CD4-positive, alpha-beta T cell treated with Interleukin-4 for 4 hours (primary cell): ENCODE data around the gene DIO3.

Experiments used
- DNase-seq: peaks from one replicate; pipeline ENCODE4 v3.0.0-alpha.2; 2020

DIO3 gene

DNA sequence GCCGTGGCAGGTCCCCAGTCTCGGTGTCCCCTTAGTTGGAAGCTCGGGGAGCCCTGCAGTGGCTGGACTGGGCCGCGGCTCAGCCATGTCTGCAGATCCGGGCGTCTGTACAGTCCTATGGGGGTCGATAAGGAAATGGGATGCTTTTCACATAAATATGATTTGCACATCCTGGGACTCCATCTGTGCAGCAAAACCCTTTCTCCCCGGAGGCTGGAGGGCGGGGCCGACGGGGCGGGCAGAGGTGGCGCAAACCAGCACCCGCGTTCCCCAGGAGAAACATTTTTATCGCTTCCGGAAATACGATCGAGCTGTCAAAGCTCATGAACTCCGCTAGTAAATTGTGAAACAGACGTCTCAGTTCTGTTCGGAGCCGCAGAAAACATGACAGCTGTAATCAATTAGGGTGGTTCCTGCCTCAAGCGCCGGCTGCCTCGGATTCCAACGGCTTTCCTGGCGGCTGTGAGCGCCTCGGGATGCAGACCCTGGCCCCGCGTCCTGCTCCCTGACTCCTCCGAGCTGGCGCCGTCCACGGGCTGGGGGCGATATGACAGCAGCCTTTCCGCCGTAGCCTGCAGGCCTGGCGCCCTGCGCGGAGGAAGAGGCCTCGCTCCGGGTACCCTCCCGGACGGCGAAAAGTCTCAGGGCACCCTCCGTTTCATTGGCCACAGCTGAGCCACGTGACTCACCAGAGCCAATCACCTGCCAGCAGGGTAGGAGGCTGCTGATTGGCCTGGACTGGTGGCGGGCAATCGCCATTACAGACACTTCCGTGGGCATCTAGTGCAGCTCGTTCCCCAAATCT, 23.0 kb downstream of the DIO3 start:
- DNase-seq: no peak

GRCh38 chr14:101585211-101585610, 23.9 kb downstream of the DIO3 start:
- DNase-seq: no peak

GRCh38 chr14:101586531-101587430, 25.5 kb downstream of the DIO3 start:
- DNase-seq: no peak

DNA sequence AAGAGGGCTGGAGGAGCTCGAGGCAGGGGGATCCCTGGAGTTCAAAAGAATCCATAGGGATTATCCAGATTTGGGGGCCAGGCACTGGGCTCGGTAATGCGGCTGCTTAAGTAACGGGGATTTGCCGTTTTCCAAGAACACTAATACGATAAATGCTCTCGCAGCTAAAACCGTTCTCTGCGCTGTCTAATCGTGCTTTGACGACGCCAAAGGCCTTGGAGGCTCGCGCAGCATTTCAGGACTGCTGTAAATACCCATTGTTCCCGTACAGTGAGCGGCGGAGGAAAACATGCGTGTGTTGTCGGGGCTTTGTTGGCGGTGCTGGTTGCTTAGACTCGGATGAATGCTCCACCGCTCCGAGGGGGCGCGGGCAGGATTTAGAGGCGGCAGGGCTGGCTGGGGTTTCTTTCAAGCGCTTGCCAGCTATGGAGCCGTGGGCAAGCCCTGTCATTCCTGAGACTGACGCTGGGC, 26.2 kb downstream of the DIO3 start:
- DNase-seq: no peak

DNA sequence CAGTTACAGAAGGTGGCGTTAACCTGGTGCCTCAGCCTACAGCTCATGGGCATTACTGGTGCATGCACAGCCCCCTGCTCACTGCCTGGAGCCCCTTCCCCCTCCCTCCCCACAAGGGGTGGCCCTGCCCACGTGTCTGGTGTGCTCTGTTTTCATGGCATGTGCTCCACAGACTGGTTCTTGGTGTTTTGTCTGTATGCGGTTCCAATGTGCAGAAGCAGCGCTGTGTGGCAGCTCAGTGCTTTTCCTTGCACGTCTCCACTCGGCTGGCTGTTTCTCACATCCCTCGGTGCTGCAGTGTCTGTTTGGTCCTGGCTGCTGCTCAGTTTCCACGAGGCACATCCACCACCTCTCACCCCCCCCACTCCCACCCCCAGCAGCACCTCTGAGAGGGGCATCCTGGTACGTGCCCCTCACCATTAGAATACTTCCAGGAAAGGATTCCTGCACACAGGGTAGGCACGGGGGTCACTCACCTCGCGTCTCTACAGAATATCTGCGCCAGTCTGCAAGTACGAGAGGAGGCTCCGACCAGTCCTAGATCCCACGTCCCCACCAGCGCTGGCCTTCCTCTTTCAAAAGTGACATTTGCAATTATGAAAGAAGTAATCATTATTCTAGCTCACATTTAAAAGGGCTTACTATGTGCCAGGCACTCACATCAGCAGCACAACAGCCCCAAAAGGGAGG, 27.1 kb downstream of the DIO3 start:
- no peak for DNase-seq

DNA sequence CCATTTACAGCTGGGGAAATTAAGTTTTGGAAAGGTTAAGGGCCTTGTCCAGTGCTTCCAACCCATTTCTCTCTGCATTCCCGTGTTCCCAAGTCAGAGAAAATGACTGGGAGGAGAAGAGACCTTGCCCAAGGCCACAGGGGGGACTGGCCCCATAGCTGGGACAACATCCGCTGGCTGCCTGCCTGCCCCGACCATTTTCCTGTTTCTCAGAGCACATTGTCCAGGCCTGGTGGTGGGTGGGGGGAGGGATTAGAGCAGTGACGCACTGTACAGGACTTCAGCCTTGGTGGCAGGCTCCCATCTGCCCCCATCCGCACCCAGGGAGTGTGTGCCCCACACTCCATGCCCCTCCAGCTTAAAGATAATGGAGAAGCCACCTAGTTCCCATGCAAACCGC, 27.7 kb downstream of the DIO3 start:
- no peak for DNase-seq

DNA sequence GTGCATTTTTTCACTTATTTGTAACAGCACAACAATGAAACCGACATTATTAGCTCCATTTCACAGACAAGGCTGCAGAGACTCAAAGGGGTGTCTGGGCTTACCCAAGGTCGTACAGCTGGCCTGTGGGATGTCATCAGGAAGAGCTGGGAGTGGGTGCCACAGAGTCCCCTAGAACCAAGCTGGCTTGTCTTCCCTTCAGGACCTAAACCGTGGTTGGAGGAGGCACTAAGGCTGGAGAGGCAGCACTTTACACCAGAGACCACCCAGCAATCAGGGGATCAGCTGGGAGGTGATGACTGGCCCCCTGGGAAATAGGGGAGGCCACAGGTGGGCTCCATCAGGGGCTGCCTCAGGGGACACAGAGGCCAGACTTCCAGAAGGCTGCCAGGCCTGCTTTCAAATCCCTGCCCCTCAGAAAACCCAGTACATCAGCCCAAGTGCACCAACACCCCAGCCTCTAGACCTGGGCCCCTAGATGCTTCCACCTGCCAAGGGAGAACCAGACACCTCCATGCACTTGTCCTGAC, 28.3 kb downstream of the DIO3 start:
- no peak for DNase-seq

DNA sequence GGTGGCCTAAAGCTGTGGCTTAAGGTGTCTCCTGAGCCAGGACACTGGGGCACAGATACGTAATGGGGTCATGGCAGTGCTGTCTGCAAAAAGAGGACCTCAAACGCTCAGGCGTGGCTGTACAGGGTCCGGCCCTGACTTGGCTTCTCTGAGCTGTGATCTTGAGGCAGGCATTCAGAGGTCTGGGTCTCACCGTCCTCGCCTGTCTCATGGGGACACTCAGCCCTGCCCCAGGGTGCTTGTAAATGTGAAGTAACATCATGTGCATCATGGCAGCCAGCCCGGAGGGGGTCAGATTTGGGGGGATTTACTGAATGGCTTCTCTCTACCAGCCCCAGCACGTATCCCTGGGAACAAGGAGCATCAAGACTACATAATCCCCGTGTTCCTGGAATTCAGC, 28.8 kb downstream of the DIO3 start:
- no peak for DNase-seq

DNA sequence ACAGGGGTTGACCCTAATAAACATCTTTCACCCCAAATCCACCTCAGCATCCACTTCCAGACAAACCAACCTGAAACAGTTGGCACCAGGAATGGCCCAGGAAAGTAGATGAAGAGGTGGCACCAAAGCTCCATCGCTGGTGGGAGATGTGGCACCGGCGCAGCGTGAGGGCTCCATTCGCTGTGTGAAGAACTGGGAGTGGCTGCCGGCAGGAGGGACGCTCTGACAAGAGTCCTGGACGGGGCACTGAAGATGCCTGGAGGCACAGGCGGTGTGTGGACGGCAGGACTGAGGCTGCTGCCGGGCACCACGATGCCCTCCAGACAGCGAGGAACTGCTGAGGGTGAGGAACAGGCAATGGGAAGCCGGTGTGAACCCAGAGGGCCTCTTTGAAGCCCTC, 29.3 kb downstream of the DIO3 start:
- no peak for DNase-seq

GRCh38 chr14:101591121-101591520, 29.8 kb downstream of the DIO3 start:
- no peak for DNase-seq

- no peak for DNase-seq
These were observed 30.3 kb downstream of the DIO3 start for GRCh38 chr14:101591582-101591981.

- no peak for DNase-seq
These were observed 32.3 kb downstream of the DIO3 start for GRCh38 chr14:101593411-101594238.

- DNase-seq: no peak
These were observed 33.3 kb downstream of the DIO3 start for GRCh38 chr14:101594511-101595148.

- no peak for DNase-seq
These were observed 34.1 kb downstream of the DIO3 start for GRCh38 chr14:101595349-101595748.

DNA sequence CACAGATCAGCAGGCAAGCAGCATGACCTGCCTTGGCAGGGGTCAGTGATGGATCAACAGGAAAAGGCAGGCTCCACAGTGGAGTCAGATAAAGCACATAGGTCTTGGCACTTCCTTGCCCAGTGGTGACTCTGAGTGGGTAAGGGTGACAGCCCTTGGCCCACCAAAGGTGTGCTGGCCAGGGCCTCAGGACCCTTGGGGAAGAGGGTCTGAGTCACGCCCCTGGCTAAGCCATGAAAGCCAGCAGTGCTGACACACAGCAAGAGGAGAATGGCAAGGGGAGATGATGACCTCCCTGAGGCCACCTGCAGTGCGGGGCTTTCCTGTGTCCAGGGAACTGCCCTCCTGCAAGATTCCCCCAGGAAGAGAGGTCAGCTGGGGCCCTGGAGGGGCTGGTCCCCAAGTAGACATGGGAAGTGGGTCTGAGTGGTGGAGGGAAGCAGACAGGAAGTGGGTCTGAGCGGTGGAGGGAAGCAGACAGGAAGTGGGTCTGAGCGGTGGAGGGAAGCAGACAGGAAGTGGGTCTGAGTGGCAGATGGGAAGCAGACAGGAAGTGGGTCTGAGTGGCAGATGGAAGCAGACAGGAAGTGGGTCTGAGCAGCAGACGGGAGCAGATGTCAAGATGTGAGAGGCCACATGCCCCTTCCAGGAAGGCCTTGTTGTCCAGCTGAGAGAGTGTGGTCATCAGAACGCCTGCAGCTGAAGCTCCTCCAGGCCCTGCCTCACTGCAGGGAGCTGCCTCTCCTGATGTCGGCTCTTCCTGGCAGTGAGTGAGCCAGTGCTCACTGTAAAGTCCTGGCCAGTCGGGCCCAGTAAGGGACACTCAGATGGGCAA, 34.8 kb downstream of the DIO3 start:
- DNase-seq: peak; percentile 31

GRCh38 chr14:101596742-101597141, 35.4 kb downstream of the DIO3 start:
- no peak for DNase-seq

DNA sequence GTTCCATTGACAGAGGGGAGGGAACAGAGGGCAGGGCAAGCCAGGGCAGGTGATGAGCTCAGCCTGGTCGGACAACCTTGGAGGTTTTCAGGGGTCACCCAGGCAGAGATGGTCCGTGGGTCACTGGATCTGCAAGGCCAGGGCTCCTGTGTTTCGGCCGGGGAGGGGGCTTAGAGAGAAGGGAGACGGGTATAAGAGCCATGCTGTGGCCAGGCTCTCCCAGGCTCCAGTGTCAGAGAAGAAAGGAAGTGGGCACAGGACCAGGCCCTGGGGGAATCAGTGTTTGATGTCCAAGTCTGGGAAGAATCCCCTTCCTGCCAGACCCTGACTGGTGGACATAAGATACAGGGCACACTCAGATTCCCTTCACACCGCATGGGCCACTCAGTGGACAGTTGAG, 36.9 kb downstream of the DIO3 start:
- no peak for DNase-seq

DNA sequence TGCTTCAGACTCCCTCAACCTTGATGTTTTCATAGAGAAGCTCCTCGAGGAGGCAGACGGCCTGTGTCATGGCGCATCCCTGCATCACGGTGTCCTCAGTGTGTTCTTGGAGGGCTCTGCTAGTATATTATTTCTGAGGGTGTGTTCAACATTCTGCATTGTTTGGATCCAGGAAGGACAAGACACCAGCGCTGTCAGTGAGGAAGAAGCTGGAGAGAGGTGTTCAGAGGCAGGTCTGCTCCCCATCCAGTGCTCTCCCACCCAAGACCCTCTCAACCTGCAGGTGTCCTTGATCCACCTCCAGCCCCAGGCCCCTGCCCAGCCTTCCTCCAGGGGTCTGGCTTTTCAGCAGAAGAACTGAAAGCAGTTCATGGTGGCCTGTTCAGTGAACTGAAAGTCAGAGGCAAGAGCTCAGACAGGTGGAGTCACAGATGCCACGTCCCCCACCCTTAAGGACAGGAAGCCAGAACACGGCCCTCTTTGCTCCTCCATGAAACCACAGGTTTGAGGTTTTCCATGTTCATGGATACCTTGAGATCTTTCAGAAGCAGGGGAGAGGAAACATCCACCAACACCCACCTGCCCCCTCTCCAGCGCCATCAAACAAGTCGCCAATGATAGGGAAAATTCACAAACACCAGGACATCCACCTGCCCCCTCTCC, 37.4 kb downstream of the DIO3 start:
- DNase-seq: no peak

- no peak for DNase-seq
These were observed 38.1 kb downstream of the DIO3 start for GRCh38 chr14:101599234-101599885.
